Renal cortical epithelial cell (primary cell): Measurements from ENCODE around the gene TBX20. TPM values are rescaled to one million over a fixed set of nuclear protein-coding genes. Genes with fewer than 3 reads are reported as not detected.
"Not testable (repeated sequence)": the region's sequence is repeated elsewhere in the genome, so short reads cannot be mapped to it uniquely, and the experiment has no call there.

ENCODE experiments used
- DNase-seq: peaks from one replicate; pipeline ENCODE4 v3.0.0-alpha.2; 2011; ENCODE audit warnings: low read depth
- total RNA-seq: library from RNA; depleted of rRNA; stranded (reverse); fragments of >200 nt; gene quantifications from 2 replicates; pipeline ENCODE4 v1.2.3, GENCODE V29; 2014

Gene TBX20
- total RNA-seq, 1 donor from 2014 or later = 0.15 TPM

DNA sequence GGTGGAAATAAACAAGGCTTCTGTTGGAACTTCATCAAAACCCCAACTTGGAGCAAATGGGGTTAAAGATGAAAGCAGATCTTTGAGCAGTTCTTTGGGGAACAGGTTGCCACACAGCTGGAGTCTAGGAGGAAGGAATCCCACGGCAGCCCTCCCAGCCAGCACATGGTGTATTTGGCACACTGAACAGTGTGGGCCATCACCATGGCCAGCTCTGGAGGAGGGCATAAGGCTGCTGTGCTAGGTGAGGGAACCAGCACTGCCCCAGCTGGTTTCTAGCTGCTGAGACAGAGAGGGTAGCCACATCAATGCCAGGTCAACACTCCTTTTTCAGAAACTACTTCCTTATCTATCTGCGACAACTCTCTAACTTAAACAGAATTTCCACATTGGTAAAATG, 33.7 kb downstream of the TBX20 start:
- DNase-seq = not testable (repeated sequence)

DNA sequence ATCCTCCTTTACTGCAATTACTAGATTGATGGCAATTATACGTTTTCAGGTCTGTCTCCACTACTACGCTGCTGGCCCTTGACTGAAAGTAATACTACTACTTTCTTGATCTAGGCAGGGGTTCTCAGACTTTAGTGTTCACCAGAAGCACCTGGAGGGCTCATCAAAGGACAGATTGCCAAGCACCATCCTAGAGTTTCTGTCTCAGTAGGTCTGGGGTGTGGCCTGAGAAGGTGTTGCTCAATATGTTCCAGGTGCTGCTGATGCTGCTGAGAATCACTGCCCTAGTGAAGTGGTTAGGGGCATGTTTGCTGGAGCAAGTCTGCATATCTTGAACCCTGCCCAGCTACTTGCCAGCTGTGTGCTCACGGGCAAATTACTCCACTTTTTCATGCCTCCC, 37.9 kb downstream of the TBX20 start:
- not testable (repeated sequence) for DNase-seq

DNA sequence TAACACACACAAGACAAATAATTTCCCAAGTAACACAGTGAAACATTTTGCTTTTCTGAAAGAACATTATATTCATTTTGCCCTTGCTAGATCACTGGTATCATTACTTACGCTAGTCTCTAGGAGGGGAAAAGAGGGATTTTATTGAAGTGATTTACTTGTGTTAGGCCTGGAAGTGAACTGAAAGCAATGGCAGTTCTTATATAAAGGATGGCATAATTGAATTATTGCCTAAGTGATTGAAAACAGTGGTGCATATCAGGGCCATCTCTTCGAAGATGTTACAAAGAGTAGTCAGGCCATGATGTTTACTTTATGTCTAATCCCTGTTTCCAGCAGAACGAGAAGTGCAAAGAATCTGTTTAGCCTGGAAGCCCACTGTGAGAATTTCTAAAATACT, 38.8 kb downstream of the TBX20 start:
- not testable (repeated sequence) for DNase-seq

DNA sequence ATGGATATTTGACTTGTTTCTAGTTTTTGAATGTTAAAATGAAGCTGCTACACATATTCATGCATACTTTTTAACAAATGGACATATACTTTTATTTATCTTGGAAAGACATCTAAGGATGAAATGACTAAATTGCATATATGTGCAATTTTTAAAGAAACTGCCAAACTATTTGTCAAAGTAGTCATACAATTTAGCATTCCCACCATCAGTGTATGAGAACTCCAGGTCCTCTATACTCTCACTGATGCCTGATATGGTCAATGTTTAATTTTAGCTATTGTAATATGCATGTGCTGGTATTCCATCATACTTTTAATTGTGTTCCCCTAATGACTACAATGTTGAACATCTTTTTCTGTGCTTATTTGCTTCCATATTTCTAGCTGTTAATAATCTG, 47.0 kb downstream of the TBX20 start:
- not testable (repeated sequence) for DNase-seq

DNA sequence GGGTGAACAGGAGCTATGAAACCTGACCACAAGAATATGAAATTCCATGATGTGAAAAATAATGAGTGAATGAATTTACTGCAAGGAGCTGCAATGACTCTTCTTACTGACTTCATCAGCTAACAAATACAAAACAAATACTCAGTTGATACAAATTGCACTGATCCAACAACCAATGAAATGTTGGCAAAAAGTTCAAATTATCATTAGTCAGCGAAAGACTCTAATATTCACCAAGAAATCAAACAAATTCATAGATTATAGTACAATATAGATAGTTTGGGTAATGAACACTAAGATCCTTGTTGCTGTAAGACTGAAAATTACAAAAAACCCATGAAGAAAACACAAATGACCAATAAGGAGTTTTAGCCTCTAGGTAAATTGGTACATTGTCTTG, 49.0 kb downstream of the TBX20 start:
- not testable (repeated sequence) for DNase-seq

DNA sequence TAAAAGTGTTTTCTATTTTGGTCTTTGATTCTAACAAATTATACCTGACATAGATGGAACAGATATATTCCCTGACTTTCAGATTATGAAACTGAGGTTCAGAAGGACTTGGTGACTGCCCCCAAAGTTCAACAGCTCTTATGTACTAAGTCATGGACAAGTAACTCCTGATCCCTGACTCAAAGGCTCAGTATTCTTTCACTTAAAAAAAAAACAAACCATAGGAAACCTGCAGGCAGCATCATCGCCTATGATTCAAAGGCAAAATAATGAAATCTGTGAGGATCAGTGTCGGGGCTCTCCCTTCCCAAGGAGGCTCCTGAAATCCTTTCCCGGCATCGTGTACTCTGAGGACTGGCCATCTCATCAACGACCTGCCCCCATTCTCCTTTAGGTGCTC, 49.9 kb downstream of the TBX20 start:
- DNase-seq = peak; percentile 53

DNA sequence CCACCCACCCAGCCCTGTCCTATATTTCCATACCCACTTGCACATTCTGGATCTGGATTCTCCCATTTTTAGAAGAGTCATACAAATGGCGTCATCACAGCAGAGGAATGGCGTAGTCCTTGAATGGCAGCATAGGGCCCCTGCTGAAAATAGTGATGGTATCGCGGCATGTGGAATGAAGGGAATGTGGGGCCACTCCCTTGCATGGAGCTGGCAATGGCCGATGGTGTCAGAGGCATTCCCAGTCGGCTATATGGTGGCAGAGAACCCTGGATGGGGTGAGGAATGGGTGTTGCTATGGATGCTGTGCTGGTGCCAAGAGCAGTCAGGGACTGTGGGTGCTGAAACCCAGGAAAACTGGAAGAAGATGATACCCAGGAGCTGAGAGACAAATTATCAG, 51.5 kb downstream of the TBX20 start:
- DNase-seq = not testable (repeated sequence)

DNA sequence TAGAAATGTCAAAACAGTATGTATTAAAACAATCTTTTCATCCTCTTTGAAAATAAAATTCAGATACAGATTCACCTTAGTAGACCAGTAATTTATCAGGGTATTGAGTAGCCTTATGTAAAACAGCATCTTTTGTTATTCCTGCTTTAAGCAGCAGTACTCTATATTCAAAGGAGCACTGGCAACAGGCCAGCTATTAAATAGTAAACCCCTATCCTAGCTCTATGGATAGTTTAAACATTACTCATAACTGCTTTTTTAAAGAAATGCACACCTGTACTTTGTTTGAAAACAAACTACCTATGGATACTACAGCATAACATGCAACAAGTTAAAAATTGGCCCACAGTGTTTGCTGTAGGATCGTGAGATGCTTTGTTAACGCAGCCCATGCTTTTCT, 53.7 kb downstream of the TBX20 start:
- peak; percentile 60 for DNase-seq

DNA sequence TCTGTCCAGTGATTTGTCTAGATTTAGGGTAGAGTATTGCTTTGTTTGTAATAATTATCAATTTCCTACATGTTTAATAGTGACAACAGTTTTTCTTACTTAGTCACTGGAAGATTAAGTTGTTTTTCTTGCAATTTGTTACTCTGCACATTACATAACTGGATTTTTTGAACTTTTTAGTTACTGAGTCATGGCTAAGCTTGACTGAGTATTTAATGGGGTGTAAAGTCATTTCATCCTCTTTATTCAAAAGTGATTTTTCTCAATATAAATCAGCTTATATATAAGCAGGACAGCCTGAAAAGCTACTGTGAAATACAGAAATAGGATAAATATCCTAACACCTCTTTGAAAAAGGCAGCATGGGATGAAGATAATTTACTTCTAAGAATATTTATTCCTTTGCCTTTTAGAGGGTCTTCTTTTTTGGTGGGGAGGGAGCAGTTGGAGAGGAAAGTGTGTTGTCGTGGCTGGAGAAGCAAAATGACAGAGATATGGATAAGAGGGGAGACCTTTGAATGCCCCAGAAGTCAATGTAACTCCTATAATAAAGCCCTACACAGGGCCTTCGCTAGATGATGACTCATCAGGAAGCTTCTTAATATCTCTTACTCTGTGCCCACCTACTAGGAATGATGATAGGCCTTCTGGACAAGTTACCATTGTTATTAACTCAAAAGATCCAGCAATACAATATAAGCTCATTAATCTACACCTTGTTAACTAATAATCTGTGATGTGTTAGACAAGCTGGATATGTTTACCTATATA, 55.3 kb downstream of the TBX20 start:
- peak; percentile 94 for DNase-seq

DNA sequence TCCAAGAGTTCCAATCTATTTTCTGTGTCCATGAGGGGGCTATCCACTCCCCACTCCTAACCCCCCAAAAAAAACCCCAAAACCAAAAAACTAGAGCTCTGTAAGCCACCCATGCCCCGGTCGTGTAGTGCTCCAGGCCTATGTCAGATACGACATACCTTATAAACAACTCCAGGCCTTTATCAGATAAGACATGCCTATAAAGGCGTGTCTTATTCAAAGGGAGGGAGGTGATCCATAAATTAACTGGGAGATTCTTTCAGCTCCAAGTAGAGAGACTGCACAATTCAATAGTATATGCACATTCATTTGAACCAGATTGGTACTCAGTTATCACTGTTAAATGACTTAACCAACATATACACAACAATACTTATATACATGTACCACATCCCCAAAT, 62.3 kb downstream of the TBX20 start:
- not testable (repeated sequence) for DNase-seq

DNA sequence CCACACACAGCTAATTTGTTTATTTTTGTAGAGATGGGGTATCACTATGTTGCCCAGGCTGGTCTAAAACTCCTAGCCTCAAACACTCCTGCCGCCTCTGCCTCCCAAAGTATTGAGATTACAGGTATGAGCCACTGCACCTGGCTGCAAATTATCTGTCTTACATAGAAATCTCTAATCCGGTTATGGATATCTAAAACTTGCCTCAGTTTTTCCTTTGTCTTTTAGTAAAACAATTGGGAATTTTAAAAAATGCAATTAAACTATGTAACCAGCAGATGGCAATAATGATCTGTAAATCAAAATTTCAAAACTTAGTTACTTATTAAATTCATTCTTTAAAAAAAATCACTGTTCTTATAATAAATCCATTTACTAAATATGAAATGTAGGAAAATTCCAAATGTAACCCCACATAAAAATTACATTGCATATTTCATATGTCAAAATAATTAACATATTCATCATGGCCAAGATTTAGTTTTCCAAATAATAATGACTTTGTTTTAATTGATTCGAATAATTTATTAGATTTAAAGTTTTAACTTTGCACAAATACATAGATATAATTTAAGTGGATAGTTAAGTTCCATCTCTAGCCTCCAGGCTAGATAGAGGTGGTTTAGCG, 63.6 kb downstream of the TBX20 start:
- DNase-seq = not testable (repeated sequence)

DNA sequence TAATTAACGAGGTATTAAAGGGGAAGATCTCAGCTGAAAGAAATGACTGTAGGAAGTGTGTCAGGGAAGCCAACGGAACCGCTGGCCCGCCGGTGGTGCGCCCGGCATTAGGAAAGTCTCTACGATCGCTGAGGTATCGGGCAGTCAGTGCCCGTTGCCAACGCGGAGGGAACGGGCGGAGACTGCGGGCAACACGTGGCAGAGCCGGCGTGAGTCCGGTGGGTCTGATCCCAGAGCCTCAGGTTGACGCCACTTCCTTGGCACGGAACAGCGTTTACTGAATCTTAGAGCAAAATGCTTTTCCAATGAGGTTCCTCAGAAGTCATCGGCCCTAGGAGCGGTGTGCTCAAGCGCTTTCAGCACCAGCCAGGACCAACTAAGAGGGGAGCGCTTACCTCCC, 67.1 kb downstream of the TBX20 start:
- DNase-seq = peak; percentile 73

DNA sequence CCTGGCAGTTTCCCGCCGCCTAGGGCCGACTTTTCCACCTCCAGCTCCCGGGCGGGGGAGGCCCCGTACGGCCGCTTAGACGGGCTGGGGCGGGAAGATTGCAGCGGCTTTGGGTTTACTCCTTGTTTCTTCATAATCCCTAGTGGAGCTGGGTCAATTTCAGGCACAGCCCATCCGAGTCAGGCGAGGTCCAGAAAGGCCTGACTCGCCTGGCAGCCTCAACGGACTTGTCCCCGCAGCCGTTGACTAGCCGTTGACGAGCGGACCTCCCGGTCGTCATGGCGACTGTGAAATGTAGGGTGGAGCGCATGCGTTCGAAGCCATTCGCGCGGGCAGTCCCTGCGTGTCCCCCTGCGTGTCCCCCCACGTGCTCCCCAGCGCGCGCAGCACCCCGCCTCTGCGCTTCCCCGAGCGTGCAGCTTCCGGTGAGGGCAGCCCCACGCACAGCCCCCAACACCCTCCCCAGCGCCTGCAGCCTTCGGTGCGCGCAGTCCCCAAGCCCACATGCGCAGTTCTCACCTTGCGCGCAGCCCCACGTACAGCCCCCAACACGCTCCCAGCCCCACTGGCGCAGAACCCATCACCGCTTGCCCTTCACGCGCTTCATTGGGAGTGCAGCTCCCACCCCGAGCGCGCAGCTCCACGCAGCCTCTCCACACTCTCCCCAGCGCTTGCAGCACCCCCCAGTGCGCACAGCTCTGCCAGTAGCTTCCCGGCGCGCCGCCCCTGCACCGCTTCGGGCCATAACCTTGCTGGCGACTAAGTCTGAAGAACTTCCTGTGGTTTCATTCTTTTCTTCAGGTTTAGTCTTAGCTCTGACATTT, 67.8 kb downstream of the TBX20 start:
- peak; percentile 65 for DNase-seq

DNA sequence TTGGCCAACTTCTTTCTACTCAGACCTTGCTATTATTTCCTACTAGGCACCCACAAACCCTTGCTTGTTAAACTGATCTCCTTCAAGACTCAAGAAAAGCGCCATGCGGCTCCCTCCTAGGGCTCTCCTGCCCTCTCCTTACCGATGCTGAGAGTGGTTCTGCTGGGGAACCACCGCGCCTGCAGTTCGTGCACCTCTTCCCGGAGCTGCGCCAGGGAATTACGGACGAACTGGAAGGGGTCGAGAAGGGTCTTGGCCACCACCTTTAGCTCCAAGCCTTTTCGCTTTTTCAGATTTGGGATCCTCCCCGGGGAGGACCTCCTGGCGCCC, 68.4 kb downstream of the TBX20 start:
- DNase-seq = peak; percentile 0

DNA sequence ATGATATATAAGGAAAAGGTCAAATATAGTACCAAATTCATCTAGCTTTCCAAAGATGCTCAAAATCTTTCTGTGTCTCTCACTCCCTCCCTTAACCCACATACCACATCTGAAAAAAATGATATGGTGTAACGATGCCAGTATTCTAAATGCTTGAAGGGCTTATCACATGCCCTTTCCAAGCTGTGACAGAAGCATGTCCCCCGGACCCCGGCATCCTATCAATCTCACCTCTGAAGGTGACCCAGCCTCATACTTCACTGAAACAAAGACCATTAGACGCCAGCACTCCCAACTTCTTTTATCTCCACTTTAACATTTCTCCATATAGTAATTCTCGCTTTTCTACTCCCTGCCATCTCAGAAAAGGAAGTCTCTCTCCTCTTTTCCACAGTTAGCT, 68.9 kb downstream of the TBX20 start:
- DNase-seq = not testable (repeated sequence)

DNA sequence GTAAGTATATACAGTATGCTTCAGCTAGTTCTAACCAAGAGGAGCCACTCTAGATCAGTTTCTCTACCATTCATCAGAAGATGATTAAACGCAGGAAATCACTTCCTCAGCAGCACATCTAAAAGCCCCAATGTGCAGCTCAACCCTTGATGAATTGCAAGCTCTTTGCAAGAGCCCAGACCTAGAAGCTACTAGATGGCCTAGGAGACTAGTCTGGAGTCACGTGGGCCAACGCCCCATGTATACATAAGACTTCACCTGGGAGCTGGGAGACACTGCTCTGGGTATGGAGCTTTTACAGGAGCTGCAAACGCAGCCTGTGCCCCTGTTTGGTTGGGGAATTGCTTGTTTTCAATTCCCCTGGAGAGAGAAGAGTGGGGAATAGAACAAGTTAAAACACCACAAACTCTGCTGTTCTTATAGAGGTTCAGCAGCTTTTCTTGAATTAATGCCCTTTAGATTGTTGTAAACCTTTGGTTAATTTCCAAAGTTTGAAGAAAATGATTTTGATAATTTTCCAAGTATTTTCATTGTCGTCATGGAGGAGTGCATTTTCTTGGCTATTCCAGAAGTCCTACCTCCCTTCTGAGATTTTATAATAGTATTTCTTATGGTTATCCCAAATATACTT, 69.9 kb downstream of the TBX20 start:
- DNase-seq = not testable (repeated sequence)

DNA sequence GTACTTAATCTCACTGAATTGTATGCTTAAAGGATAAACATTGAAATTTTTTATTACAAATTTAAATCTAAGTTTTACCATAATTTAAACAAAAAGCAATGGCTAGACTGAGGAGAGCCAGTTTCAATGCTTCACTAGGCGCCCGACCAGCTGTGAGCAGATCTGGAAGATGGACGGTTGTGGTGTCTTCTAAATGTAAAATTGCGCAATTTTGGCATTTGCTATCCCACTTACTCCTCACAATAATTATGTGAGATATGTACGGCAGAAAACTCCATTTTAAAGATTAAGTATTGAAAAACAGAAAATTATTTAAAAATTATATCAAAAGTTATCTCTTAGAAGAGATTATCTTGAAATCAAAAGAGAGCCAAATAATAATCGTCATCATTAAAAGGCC, 73.2 kb downstream of the TBX20 start:
- DNase-seq = not testable (repeated sequence)

DNA sequence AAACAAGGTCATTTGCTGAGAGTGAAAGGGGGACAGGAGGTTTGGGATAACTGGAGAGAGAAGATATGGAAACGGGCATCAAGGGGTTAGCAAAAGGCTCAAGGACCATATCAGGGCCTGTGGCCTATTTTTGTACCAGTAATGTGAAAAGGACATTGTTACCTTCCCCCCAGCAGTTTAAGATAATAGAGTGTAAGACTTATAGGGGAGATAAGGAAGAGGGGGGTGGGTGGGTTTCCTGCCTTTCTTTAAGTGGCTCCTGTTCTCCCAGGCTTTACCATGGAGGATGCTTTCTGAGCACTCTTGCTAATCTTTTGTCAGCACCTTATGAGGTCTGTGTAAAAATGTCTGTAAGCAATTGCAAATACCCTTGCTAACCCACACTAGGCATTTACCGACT, 80.7 kb downstream of the TBX20 start:
- not testable (repeated sequence) for DNase-seq

DNA sequence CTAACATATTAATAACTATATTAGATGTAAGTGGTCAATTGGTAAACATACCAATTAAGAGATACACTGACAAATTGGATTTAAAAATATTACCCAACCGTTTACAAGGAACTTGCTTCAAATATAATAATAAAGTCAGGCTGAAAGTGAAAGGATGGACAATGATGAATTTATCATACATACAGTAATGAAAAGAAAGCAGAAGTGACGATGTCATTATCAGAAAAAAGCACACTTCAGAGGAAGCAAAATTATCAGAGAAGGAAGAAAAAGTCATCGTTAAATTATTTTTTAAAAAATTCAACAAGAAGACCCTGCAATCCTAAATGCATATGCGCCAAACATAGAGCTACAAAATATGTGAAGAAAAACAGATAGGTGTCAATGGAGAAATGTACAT, 81.8 kb downstream of the TBX20 start:
- DNase-seq = not testable (repeated sequence)

DNA sequence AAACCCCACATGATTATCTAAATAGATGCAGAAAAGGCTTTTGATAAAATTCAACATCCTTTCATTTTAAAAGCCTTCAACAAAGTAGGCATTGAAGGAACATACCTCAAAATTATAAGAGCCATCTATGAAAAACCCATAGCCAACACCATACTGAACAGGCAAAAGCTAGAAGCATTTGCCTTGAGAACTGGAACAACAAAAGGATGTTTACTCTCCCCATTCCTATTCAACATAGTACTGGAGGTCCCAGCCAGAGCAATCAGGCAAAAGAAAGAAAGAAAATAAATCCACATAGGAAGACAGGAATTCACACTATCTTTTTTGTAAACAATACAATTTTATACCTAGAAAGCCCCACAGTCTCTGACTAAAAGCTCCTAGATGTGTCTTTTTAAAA, 86.2 kb downstream of the TBX20 start:
- DNase-seq = not testable (repeated sequence)

DNA sequence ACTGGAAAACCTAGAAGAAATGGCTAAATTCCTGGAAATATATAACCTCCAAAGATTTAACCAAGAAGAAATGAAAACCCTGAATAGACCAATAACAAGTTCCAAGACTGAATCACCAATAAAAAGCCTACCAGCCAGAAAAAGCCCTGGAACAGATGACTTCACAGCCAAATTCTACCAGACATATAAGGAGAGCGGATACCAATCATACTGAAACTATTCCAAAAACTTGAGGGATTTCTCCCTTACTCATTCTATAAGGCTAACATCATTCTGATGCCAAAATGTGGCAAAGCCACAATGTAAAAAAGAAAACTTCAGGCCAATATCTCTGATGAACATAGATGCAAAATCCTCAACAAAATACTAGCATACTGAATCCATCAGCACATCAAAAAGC, 86.7 kb downstream of the TBX20 start:
- DNase-seq = not testable (repeated sequence)

DNA sequence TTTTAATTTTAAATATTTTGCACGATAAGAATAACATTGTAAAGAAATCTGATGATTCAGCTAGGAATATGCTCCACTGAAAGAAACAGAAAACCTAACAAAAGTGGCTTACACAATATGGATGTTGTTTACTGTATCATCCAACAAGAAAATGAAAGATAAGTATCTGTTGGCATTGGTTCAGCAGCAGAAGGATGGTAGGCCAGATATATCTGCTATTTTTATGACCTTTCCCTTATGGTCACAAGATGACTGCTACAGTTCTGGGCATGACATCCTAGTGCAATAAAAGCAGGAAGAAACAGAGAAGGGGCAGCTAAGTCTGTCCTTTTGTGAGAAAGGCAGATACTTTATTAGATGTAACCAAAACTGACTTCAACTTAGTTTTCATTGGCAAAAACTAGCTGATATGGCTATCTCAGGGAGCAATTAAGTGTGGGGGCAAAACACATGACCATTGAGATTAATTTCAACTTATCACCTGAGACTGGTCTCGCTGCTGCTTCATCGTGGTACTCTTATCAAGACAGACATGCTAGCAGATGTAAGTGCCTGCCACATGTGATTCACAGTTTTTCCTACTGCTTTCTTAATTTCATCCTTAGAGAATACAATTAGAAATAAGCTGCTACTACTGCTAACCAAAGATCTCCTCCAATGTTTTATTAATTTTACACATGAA, 92.7 kb downstream of the TBX20 start:
- DNase-seq = not testable (repeated sequence)
